SKM-1 (cell line): ENCODE results near the gene HECTD4.
"Not testable (repeated sequence)": the region's sequence is repeated elsewhere in the genome, so short reads cannot be mapped to it uniquely, and the experiment has no call there.

Experiments used
- DNase-seq: peaks from one replicate; lab custom pipeline; 2025; ENCODE audit not compliant: unreplicated experiment; lab: John Stamatoyannopoulos, UW

The HECTD4 gene

GRCh38 chr12:112406519-112407488, 24.6 kb upstream of the HECTD4 start:
- no peak for DNase-seq

GRCh38 chr12:112401903-112402498, 19.8 kb upstream of the HECTD4 start:
- no peak for DNase-seq

GRCh38 chr12:112401054-112401453, 18.8 kb upstream of the HECTD4 start:
- DNase-seq: no peak

GRCh38 chr12:112393328-112393727, 11.1 kb upstream of the HECTD4 start:
- no peak for DNase-seq

GRCh38 chr12:112389922-112390654, 7.9 kb upstream of the HECTD4 start:
- not testable (repeated sequence) for DNase-seq

- no peak for DNase-seq
These were observed 7.0 kb upstream of the HECTD4 start for GRCh38 chr12:112389228-112389627.

GRCh38 chr12:112386726-112387125, 4.5 kb upstream of the HECTD4 start:
- no peak for DNase-seq

- no peak for DNase-seq
These were observed 635 bp upstream of the HECTD4 start for GRCh38 chr12:112382866-112383265.

GRCh38 chr12:112381406-112381882, 787 bp downstream of the HECTD4 start:
- DNase-seq: no peak

GRCh38 chr12:112380663-112381405, 1.4 kb downstream of the HECTD4 start:
- no peak for DNase-seq

GRCh38 chr12:112375105-112375504, 7.1 kb downstream of the HECTD4 start:
- no peak for DNase-seq

GRCh38 chr12:112374166-112374740, 8.0 kb downstream of the HECTD4 start:
- no peak for DNase-seq

GRCh38 chr12:112370868-112371510, 11.2 kb downstream of the HECTD4 start:
- no peak for DNase-seq

GRCh38 chr12:112370199-112370598, 12.0 kb downstream of the HECTD4 start:
- DNase-seq: no peak

- no peak for DNase-seq
These were observed 13.4 kb downstream of the HECTD4 start for GRCh38 chr12:112368856-112369255.

GRCh38 chr12:112367965-112368364, 14.3 kb downstream of the HECTD4 start:
- no peak for DNase-seq

GRCh38 chr12:112362310-112362709, 19.9 kb downstream of the HECTD4 start:
- no peak for DNase-seq

- no peak for DNase-seq
These were observed 21.0 kb downstream of the HECTD4 start for GRCh38 chr12:112361271-112361670.

- DNase-seq: no peak
These were observed 22.9 kb downstream of the HECTD4 start for GRCh38 chr12:112359290-112359689.

GRCh38 chr12:112357214-112357613, 25.0 kb downstream of the HECTD4 start:
- DNase-seq: no peak
